A673 (cell line): ENCODE data around the gene PRKD1. TPM values are rescaled to one million over a fixed set of nuclear protein-coding genes. Genes with fewer than 3 reads are reported as not detected.

ENCODE experiments used
- BruUV-seq: library from RNA; stranded (reverse); fragments of 400-500 nt; replicated peaks from 2 replicates; lab custom pipeline; 2021; lab: Mats Ljungman, UMichigan
- CTCF ChIA-PET: fragments of 300-600 bp; sonication (Branson Sonifier 250); formaldehyde crosslinking; loops from one replicate; lab custom pipeline; 2022; ENCODE audit warnings: antibody characterized with exemption; lab: Charles Lee
- POLR2A ChIA-PET: fragments of 300-600 bp; sonication (Branson Sonifier 250); formaldehyde crosslinking; loops from one replicate; lab custom pipeline; 2022; ENCODE audit warnings: antibody characterized with exemption; ENCODE audit not compliant: low non-redundant PET; lab: Charles Lee
- DNase-seq: peaks from one replicate; pipeline ENCODE4 v3.0.0-alpha.2; 2015; ENCODE audit warnings: low spot score
- H3K27ac ChIP-seq: fragments of 200-600 bp; sonication (generic); 2 replicates; pipeline ENCODE4 v1.5.1; 2016; ENCODE audit warnings: mixed run types, low read depth, mild to moderate bottlenecking, mixed read lengths, antibody characterized with exemption, low read length; ENCODE audit not compliant: poor library complexity, severe bottlenecking
- H3K27me3 ChIP-seq: fragments of 200-600 bp; sonication (generic); replicated peaks from 2 replicates; pipeline ENCODE4 v1.6.1; 2017; ENCODE audit warnings: mixed run types, low read depth, mild to moderate bottlenecking, mixed read lengths, antibody characterized with exemption, low read length; ENCODE audit not compliant: insufficient read depth, poor library complexity
- H3K36me3 ChIP-seq: fragments of 200-600 bp; sonication (generic); 2 replicates; pipeline ENCODE4 v1.6.1; 2016; ENCODE audit warnings: mixed run types, mild to moderate bottlenecking, mixed read lengths, antibody characterized with exemption, low read length; ENCODE audit not compliant: insufficient read depth, poor library complexity, severe bottlenecking
- H3K4me1 ChIP-seq: fragments of 200-600 bp; sonication (generic); 2 replicates; pipeline ENCODE4 v1.6.1; 2017; ENCODE audit warnings: mixed run types, mild to moderate bottlenecking, mixed read lengths, antibody characterized with exemption, low read length; ENCODE audit not compliant: insufficient read depth, poor library complexity, severe bottlenecking
- H3K4me3 ChIP-seq: fragments of 200-600 bp; sonication (generic); 2 replicates; pipeline ENCODE4 v1.5.1; 2016; ENCODE audit warnings: low read depth, mixed run types, mild to moderate bottlenecking, mixed read lengths, low read length; ENCODE audit not compliant: poor library complexity, severe bottlenecking
- H3K9me3 ChIP-seq: fragments of 200-600 bp; sonication (generic); 2 replicates; pipeline ENCODE4 v1.6.1; 2016; ENCODE audit warnings: mixed run types, low read depth, mild to moderate bottlenecking, mixed read lengths, antibody characterized with exemption, low read length; ENCODE audit not compliant: poor library complexity, severe bottlenecking
- EZH2 ChIP-seq: fragments of 200-600 bp; sonication (generic); IDR thresholded peaks from 2 replicates; pipeline ENCODE4 v1.6.1; 2017; ENCODE audit warnings: borderline replicate concordance, low read depth, mild to moderate bottlenecking, mixed read lengths, antibody characterized with exemption, low read length; ENCODE audit not compliant: poor library complexity, severe bottlenecking
- intact Hi-C: fragments of 100-400 bp; cut with micrococcal nuclease; formaldehyde crosslinking; loops from one replicate; pipeline ENCODE4 v1.10.0; 2022; ENCODE audit not compliant: unreplicated experiment
- total RNA-seq: library from RNA; stranded (reverse); gene quantifications from 2 replicates; pipeline ENCODE4 v1.2.3, GENCODE V29; 2021
- TF ChIP-seq, protein P1 (sequence below): fragments of 300-800, 200-600 bp; sonication (generic); conservative IDR thresholded peaks from 2 replicates; pipeline ENCODE4 v1.5.1; 2017; ENCODE audit warnings: low read depth, mild to moderate bottlenecking, antibody characterized with exemption, low read length, moderate library complexity, mixed read lengths

The PRKD1 gene
- total RNA-seq, 1 experiment from 2014 or later = 45.7 TPM

DNA sequence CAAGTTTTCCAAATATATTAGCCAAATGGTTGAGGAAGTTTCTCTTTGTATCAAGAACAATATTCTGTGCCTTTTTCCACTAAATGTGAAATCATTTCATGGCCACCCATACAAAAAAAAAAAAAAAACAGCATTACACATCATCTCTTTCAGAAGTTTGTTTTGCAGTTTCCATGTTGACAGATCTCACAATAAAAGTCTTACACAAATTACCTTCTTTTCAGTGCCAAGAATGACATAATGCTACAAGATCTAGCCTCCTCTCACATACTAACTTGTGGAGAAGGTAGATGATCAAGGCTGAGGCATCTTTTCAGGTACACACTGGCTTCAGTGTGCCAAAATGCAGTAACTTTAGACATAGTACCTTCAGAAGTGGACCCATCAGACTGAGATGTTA lies 35.3 kb downstream of the PRKD1 start:
- Histone ChIP-seq H3K4me3 (no peak overlapping the region), H3K4me1 (peaks cover 8% of the 10 kb centered on the region), H3K27ac (no peak overlapping the region), H3K27me3 (no peaks in the 10 kb centered on the region), H3K36me3 (no peaks in the 10 kb centered on the region), H3K9me3 (no peaks in the 10 kb centered on the region)
- intact Hi-C loops = no loop called here
- ChIA-PET POLR2A (no interaction called here), CTCF (no interaction called here)
- no peak for DNase-seq
- no peak for TF ChIP-seq EZH2
- TF ChIP-seq, protein P1, sequence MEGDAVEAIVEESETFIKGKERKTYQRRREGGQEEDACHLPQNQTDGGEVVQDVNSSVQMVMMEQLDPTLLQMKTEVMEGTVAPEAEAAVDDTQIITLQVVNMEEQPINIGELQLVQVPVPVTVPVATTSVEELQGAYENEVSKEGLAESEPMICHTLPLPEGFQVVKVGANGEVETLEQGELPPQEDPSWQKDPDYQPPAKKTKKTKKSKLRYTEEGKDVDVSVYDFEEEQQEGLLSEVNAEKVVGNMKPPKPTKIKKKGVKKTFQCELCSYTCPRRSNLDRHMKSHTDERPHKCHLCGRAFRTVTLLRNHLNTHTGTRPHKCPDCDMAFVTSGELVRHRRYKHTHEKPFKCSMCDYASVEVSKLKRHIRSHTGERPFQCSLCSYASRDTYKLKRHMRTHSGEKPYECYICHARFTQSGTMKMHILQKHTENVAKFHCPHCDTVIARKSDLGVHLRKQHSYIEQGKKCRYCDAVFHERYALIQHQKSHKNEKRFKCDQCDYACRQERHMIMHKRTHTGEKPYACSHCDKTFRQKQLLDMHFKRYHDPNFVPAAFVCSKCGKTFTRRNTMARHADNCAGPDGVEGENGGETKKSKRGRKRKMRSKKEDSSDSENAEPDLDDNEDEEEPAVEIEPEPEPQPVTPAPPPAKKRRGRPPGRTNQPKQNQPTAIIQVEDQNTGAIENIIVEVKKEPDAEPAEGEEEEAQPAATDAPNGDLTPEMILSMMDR = no peak
- no TSS peak for BruUV-seq

- DNase-seq = no peak
- TF ChIP-seq EZH2 = no peak
- TF ChIP-seq, protein P1 = no peak
- no peaks in the 10 kb centered on the region for H3K27me3 ChIP-seq
- ChIA-PET CTCF (no interaction called here), POLR2A (no interaction called here)
- H3K4me3 ChIP-seq = no peak overlapping the region
- no peaks in the 10 kb centered on the region for H3K36me3 ChIP-seq
- H3K4me1 ChIP-seq = no peaks in the 10 kb centered on the region
- no peak overlapping the region for H3K27ac ChIP-seq
- intact Hi-C loops = no loop called here
- BruUV-seq = no TSS peak
- H3K9me3 ChIP-seq = no peaks in the 10 kb centered on the region
Measured at GRCh38 chr14:29885988-29886387, 41.7 kb downstream of the PRKD1 start.

DNA sequence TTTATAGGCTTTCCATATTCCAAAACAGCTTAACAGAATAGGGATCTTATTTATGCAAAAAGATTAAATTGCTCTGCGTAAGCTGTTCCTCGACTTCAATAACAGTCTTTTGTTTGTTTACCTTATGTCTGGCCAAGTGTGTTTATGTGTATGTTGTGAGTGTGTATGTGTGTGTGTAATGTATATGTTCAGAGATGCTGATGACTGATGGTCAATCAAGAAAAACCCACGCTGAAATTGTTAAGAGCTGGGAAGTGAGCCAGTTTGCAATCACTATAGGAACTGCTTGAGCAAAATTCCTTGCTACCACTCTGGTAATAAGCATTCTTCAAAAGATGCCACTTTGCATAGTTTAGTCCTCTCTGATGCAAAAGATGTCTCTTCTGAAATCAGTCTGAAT lies 59.6 kb downstream of the PRKD1 start:
- CTCF ChIA-PET = no interaction called here
- no peaks in the 10 kb centered on the region for H3K9me3 ChIP-seq
- POLR2A ChIA-PET = no interaction called here

More for the DNA sequence above, 59.6 kb downstream of the PRKD1 start:
- BruUV-seq = no TSS peak
- DNase-seq = peak; percentile 34
- Histone ChIP-seq H3K36me3 (no peaks in the 10 kb centered on the region), H3K27me3 (no peaks in the 10 kb centered on the region), H3K4me3 (no peak overlapping the region), H3K27ac (no peak overlapping the region), H3K4me1 (peaks cover 19% of the 10 kb centered on the region)
- intact Hi-C loops = no loop called here
- no peak for TF ChIP-seq EZH2
- TF ChIP-seq, protein P1 = no peak
